GM10266 (cell line): ENCODE data around the gene TMED5.

ENCODE experiments used
- DNase-seq: peaks from one replicate; pipeline ENCODE4 v3.0.0; 2012; ENCODE audit errors: extremely low spot score
- CTCF ChIP-seq: IDR thresholded peaks from 2 replicates; pipeline ENCODE4 v1.5.1; 2012; ENCODE audit warnings: mild to moderate bottlenecking, low read depth; ENCODE audit not compliant: control insufficient read depth, insufficient read depth; ENCODE audit errors: missing control alignments

The TMED5 gene

GRCh38 chr1:93120614-93121013, 59.6 kb downstream of the TMED5 start:
- TF ChIP-seq CTCF: no peak
- DNase-seq: no peak

DNA sequence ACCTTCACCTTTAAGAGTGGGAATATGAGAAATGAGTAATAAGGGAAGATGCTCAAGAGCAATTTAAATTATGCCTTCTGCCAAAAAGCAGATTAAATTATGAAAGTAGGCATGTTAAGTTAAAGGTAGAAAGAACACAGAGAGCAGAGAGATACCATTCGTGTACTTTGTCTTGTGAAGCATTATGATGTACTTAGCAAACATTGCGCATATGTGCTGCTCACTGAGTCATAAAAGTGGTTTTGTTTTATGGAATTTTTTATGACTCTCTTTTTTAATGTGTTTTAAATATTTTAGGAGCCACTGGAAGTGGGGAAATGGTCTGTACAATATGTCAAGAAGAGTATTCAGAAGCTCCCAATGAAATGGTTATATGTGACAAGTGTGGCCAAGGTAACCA, 65.8 kb downstream of the TMED5 start:
- TF ChIP-seq CTCF: no peak
- DNase-seq: no peak

- no peak for DNase-seq
- TF ChIP-seq CTCF: no peak
Measured at GRCh38 chr1:93113127-93113526, 67.1 kb downstream of the TMED5 start.

DNA sequence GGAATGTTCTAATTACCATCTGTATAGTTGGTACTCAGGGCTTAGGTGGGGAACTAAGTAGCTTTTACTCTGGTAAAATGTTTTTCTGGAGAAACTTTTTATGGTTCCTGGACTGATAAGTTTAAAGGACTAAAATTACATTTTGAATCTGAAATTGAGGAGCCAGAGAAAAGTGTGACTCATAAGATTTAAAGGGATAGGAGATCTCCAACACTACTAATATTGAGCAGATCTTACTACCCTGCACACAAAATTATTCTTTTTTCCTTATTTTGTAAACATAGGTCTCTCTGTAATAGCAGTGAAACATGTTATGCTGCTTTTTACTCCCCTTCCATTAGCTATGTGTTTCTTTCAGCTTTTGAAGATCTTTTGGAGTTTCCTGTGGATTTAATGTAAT, 68.7 kb downstream of the TMED5 start:
- DNase-seq: no peak

DNA sequence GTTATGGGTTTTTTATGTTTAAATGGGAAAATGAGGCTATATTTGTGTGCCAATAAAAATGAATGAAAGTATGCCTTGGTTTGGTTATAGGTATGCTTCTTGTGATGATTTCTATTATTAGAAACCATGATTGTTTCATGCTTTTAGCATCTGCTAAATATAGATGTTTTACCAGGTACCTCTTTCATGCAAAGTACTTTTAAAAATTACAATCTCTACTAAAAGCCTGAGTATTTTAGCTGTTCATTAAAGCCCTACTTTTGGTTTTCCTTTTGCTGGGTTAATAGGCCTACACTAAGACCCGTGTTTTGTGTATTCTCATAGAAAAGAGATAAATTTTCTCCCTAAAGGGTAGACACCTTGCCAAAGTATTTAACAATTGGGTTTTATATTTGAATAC, 69.1 kb downstream of the TMED5 start:
- DNase-seq: no peak
- TF ChIP-seq CTCF: no peak

More for the DNA sequence above, 68.7 kb downstream of the TMED5 start:
- no peak for TF ChIP-seq CTCF

GRCh38 chr1:93109578-93109977, 70.6 kb downstream of the TMED5 start:
- TF ChIP-seq CTCF: no peak

GRCh38 chr1:93108335-93108734, 71.9 kb downstream of the TMED5 start:
- no peak for TF ChIP-seq CTCF
- no peak for DNase-seq

More at GRCh38 chr1:93109578-93109977, 70.6 kb downstream of the TMED5 start:
- DNase-seq: no peak
